Hepatocyte (in vitro differentiated cells): ENCODE data around the gene HLA-DMB. TPM values are rescaled to one million over a fixed set of nuclear protein-coding genes. Genes with fewer than 3 reads are reported as not detected.
A peak's percentile ranks its signal among the peaks of the same experiment; 100 is the strongest.

Experiments
- DNase-seq: peaks from one replicate; pipeline ENCODE4 v3.0.0-alpha.2; 2016; ENCODE audit warnings: low spot score
- H2AFZ ChIP-seq: fragments of 200-600 bp; sonication (generic); 2 replicates; pipeline ENCODE4 v1.6.0; 2016; ENCODE audit warnings: antibody characterized with exemption, mild to moderate bottlenecking
- H3K27ac ChIP-seq: fragments of 200-600 bp; sonication (generic); 2 replicates; pipeline ENCODE4 v1.5.1; 2016; ENCODE audit warnings: mild to moderate bottlenecking
- H3K27me3 ChIP-seq: fragments of 200-600 bp; sonication (generic); 2 replicates; pipeline ENCODE4 v1.6.1; 2016
- H3K36me3 ChIP-seq: fragments of 200-600 bp; sonication (generic); replicated peaks from 2 replicates; pipeline ENCODE4 v1.5.1; 2016; ENCODE audit warnings: low read depth; ENCODE audit not compliant: insufficient read depth
- H3K4me1 ChIP-seq: fragments of 200-600 bp; sonication (generic); 2 replicates; pipeline ENCODE4 v1.5.1; 2016; ENCODE audit warnings: mild to moderate bottlenecking, moderate library complexity; ENCODE audit not compliant: insufficient read depth
- H3K4me2 ChIP-seq: fragments of 200-600 bp; sonication (generic); 2 replicates; pipeline ENCODE4 v1.6.0; 2016
- H3K4me3 ChIP-seq: fragments of 200-600 bp; sonication (generic); 2 replicates; pipeline ENCODE4 v1.5.1; 2016; ENCODE audit warnings: mild to moderate bottlenecking
- H3K79me2 ChIP-seq: fragments of 200-600 bp; sonication (generic); 2 replicates; pipeline ENCODE4 v1.6.0; 2017; ENCODE audit warnings: mild to moderate bottlenecking
- H3K9me2 ChIP-seq: fragments of 200-600 bp; sonication (generic); replicated peaks from 2 replicates; pipeline ENCODE4 v1.6.0; 2017; ENCODE audit warnings: mild to moderate bottlenecking; ENCODE audit not compliant: insufficient read depth
- H3K9me3 ChIP-seq: fragments of 200-600 bp; sonication (generic); 2 replicates; pipeline ENCODE4 v1.5.1; 2016; ENCODE audit warnings: low read depth, mild to moderate bottlenecking
- H4K20me1 ChIP-seq: fragments of 200-600 bp; sonication (generic); 2 replicates; pipeline ENCODE4 v1.6.0; 2016; ENCODE audit warnings: mild to moderate bottlenecking; ENCODE audit not compliant: insufficient read depth, poor library complexity, severe bottlenecking
- CTCF ChIP-seq: fragments of 200-600 bp; sonication (generic); IDR thresholded peaks from 2 replicates; pipeline ENCODE4 v1.5.1; 2016; ENCODE audit warnings: antibody characterized with exemption, mild to moderate bottlenecking; ENCODE audit not compliant: poor library complexity
- EZH2 ChIP-seq: fragments of 200-600 bp; sonication (generic); IDR thresholded peaks from 2 replicates; pipeline ENCODE4 v1.6.1; 2016; ENCODE audit warnings: antibody characterized with exemption, mild to moderate bottlenecking, borderline replicate concordance
- EZH2phosphoT487 ChIP-seq: fragments of 200-600 bp; sonication (generic); IDR thresholded peaks from one replicate; pipeline ENCODE4 v1.6.1; 2018; ENCODE audit warnings: antibody characterized with exemption, mild to moderate bottlenecking, low read depth, moderate library complexity; ENCODE audit not compliant: unreplicated experiment, severe bottlenecking
- WGBS: methylation state at CpG from one replicate; pipeline ENCODE4 v1.1.6; 2016; ENCODE audit warnings: low lambda C conversion rate; ENCODE audit errors: missing lambda C conversion rate; 5-methylcytosine and 5-hydroxymethylcytosine counted together
- polyA plus RNA-seq: library from polyadenylated mRNA; unstranded; fragments of >200 nt; fragmentation: Nextera tagmentation; extraction: Ambion mirVana; gene quantifications from 2 replicates; pipeline ENCODE4 v1.2.1, GENCODE V29; 2016
- total RNA-seq: library from RNA; depleted of rRNA; stranded (reverse); fragments of >200 nt; gene quantifications from 2 replicates; pipeline ENCODE4 v1.2.3, GENCODE V29; 2014

The HLA-DMB gene
- 1.00 and 1.0 TPM in 2 replicates for total RNA-seq
- 1.7 TPM in 1 of 2 replicates, not detected in the other for polyA plus RNA-seq

GRCh38 chr6:32940656-32941213, at the start of gene HLA-DMB:
Gene HLA-DMB, minus strand, starts transcription at chr6:32941028. Its CDS starts 221 bp downstream, at chr6:32940807.
- no peaks in the 10 kb centered on the region for H3K9me3 ChIP-seq
- no peaks in the 10 kb centered on the region for H3K79me2 ChIP-seq
- peaks cover 22% of the 10 kb centered on the region for H3K27me3 ChIP-seq
- peak within 1 kb of the TSS; percentile 14 for H2AFZ ChIP-seq
- H3K27ac ChIP-seq, result no peak within 1 kb of the TSS
- H3K9me2 ChIP-seq, result no peaks in the 10 kb centered on the region
- DNase-seq, result peak; percentile 83
- 46% methylated on average over 8 of the region's 9 CpGs for WGBS
- H3K4me1 ChIP-seq, result no peaks in the 10 kb centered on the region
- H3K4me3 ChIP-seq, result no peak within 1 kb of the TSS
- H3K36me3 ChIP-seq, result no peaks in the 10 kb centered on the region
- peak within 1 kb of the TSS; percentile 69 for H3K4me2 ChIP-seq
- H4K20me1 ChIP-seq, result no peaks in the 10 kb centered on the region
- TF ChIP-seq EZH2phosphoT487, result no peak
- no peak for TF ChIP-seq EZH2
- TF ChIP-seq CTCF, result no peak

GRCh38 chr6:32989368-32989767, 48.5 kb upstream of the HLA-DMB start:
- no peaks in the 10 kb centered on the region for H4K20me1 ChIP-seq
- no peaks in the 10 kb centered on the region for H3K27me3 ChIP-seq
- TF ChIP-seq EZH2, result no peak
- TF ChIP-seq CTCF, result no peak
- TF ChIP-seq EZH2phosphoT487, result no peak
- no peak for DNase-seq
- 88% methylated on average over 1 of the region's 1 CpG for WGBS
- H2AFZ ChIP-seq, result no peak overlapping the region
- peaks cover 2% of the 10 kb centered on the region for H3K4me1 ChIP-seq
- no peaks in the 10 kb centered on the region for H3K9me3 ChIP-seq
- no peak overlapping the region for H3K4me3 ChIP-seq
- no peaks in the 10 kb centered on the region for H3K79me2 ChIP-seq
- no peak overlapping the region for H3K4me2 ChIP-seq
- H3K36me3 ChIP-seq, result no peaks in the 10 kb centered on the region
- no peaks in the 10 kb centered on the region for H3K9me2 ChIP-seq
- no peak overlapping the region for H3K27ac ChIP-seq

- Histone ChIP-seq H3K79me2 (peaks cover 10% of the 10 kb centered on the region), H3K4me3 (no peak overlapping the region), H3K9me2 (no peaks in the 10 kb centered on the region), H3K4me1 (peaks cover 31% of the 10 kb centered on the region), H3K9me3 (no peaks in the 10 kb centered on the region), H3K4me2 (peak overlapping the region; percentile 17), H4K20me1 (peaks cover 33% of the 10 kb centered on the region), H3K36me3 (peaks cover 6% of the 10 kb centered on the region), H3K27me3 (no peaks in the 10 kb centered on the region), H3K27ac (peak overlapping the region; percentile 60), H2AFZ (no peak overlapping the region)
- whole genome bisulfite sequencing, result 13% methylated on average over 9 of the region's 9 CpGs
- DNase-seq, result peak; percentile 92
- TF ChIP-seq EZH2phosphoT487 (no peak), CTCF (peak; percentile 92)
These were observed 44.0 kb upstream of the HLA-DMB start for GRCh38 chr6:32984622-32985389.
